GM23338 (cell line): Measurements from ENCODE around the gene DNAH11.

Experiments used
- CREB1 ChIP-seq: fragments of 250-450 bp; sonication (Bioruptor Pico); IDR thresholded peaks from 2 replicates; pipeline ENCODE4 v1.5.0; 2020; ENCODE audit warnings: low read depth, mild to moderate bottlenecking, moderate library complexity
- CTCF ChIP-seq, 2 experiments: fragments of 200-600 bp in 1 of 2; sonication (generic) in 1 of 2; conservative IDR thresholded peaks; 2 replicates each; pipeline versions ENCODE4 v1.5.1 to v1.6.1; 2016 to 2017; ENCODE audit warnings: antibody characterized with exemption in 2 of 2, low read depth in 2 of 2, mild to moderate bottlenecking in 2 of 2, moderate library complexity in 1 of 2
- POLR2AphosphoS5 ChIP-seq: IDR thresholded peaks from 2 replicates; pipeline ENCODE4 v1.6.1; 2016; ENCODE audit warnings: antibody characterized with exemption, low read depth
- TF ChIP-seq, protein P1 (sequence below): IDR thresholded peaks from one replicate; pipeline ENCODE4 v1.6.1; 2018; ENCODE audit warnings: antibody characterized with exemption; ENCODE audit not compliant: unreplicated experiment

- TF ChIP-seq CTCF (conservative IDR thresholded peaks at IDR 0.05; ENCODE audit: low read depth in 2 of 2): no peak
- no peak for TF ChIP-seq POLR2AphosphoS5
- no peak for TF ChIP-seq CREB1 (CRISPR knock-in tag)
- TF ChIP-seq, protein P1, sequence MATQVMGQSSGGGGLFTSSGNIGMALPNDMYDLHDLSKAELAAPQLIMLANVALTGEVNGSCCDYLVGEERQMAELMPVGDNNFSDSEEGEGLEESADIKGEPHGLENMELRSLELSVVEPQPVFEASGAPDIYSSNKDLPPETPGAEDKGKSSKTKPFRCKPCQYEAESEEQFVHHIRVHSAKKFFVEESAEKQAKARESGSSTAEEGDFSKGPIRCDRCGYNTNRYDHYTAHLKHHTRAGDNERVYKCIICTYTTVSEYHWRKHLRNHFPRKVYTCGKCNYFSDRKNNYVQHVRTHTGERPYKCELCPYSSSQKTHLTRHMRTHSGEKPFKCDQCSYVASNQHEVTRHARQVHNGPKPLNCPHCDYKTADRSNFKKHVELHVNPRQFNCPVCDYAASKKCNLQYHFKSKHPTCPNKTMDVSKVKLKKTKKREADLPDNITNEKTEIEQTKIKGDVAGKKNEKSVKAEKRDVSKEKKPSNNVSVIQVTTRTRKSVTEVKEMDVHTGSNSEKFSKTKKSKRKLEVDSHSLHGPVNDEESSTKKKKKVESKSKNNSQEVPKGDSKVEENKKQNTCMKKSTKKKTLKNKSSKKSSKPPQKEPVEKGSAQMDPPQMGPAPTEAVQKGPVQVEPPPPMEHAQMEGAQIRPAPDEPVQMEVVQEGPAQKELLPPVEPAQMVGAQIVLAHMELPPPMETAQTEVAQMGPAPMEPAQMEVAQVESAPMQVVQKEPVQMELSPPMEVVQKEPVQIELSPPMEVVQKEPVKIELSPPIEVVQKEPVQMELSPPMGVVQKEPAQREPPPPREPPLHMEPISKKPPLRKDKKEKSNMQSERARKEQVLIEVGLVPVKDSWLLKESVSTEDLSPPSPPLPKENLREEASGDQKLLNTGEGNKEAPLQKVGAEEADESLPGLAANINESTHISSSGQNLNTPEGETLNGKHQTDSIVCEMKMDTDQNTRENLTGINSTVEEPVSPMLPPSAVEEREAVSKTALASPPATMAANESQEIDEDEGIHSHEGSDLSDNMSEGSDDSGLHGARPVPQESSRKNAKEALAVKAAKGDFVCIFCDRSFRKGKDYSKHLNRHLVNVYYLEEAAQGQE: no peak
Measured at GRCh38 chr7:21891291-21891690, 348.5 kb downstream of the DNAH11 start.
